ENCODE measurements around the gene NEGR1. TPM values are rescaled to one million over a fixed set of nuclear protein-coding genes. Genes with fewer than 3 reads are reported as not detected.

NEGR1 gene
- total RNA-seq, 1 donor from 2014 or later, result 19.2 TPM

DNA sequence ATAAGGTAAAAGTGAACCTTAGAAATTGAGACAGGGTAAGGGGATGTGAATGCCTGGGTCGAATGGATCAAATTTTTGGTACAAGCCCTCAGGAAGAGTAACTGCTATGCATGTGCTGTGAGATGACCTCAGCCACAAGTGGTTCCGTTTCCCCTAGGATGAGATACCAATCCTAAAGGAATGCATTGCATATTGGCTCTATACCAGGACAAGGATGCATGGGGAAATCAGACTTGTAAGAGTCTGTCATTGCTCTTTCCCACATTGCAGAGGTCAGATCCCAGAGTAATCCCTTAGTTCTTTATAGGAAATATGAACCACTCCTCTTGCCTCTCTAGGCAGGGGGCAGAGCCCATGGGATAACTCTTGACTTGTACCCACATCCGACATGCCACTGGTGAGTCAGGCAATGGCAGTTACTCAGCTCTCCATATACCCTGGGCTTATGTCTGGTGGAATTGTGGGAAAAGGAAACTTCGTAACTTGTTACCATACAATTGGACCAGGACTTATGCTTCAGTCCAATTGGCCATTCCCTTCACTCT is 773.2 kb downstream of the NEGR1 start:
- Histone ChIP-seq H3K27ac (no peak overlapping the region), H3K27me3 (no peaks in the 10 kb centered on the region)
- intact Hi-C loops (cut with DNase I), result no loop called here

DNA sequence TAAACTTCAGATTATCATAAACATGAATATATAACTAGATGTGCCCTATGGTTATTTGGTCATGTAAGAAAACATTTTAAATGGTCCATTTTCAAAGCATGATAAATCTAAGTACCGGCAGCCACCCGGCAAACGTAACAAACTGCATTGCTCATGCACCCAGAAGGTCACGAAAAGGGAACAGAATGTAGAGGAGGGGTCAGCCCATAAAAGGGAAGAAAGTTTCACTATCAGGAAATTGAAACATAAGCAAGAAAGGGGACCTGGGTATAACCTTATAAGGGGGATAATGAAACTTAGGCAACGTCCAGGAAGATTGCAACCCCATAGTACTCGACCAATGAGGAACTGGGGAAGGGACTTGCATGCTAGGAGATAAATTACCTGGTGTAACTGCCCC is 780.3 kb downstream of the NEGR1 start:
- H3K36me3 ChIP-seq, result no peaks in the 10 kb centered on the region
- H3K27ac ChIP-seq, result no peak overlapping the region
- intact Hi-C loops (cut with DNase I), result no loop called here
- no peaks in the 10 kb centered on the region for H3K9me3 ChIP-seq
- H3K4me1 ChIP-seq, result no peaks in the 10 kb centered on the region
- no peaks in the 10 kb centered on the region for H3K27me3 ChIP-seq
- H3K4me3 ChIP-seq, result no peak overlapping the region
- DNase-seq (ENCODE audit: extremely low spot score in 2 of 2), result no peak
- TF ChIP-seq, protein P1, sequence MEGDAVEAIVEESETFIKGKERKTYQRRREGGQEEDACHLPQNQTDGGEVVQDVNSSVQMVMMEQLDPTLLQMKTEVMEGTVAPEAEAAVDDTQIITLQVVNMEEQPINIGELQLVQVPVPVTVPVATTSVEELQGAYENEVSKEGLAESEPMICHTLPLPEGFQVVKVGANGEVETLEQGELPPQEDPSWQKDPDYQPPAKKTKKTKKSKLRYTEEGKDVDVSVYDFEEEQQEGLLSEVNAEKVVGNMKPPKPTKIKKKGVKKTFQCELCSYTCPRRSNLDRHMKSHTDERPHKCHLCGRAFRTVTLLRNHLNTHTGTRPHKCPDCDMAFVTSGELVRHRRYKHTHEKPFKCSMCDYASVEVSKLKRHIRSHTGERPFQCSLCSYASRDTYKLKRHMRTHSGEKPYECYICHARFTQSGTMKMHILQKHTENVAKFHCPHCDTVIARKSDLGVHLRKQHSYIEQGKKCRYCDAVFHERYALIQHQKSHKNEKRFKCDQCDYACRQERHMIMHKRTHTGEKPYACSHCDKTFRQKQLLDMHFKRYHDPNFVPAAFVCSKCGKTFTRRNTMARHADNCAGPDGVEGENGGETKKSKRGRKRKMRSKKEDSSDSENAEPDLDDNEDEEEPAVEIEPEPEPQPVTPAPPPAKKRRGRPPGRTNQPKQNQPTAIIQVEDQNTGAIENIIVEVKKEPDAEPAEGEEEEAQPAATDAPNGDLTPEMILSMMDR (IDR thresholded peaks at IDR 0.05), result no peak
- TF ChIP-seq POLR2AphosphoS5 (IDR thresholded peaks at IDR 0.05; ENCODE audit: insufficient read depth in 1 of 2, low read depth in 1 of 2) (no peak), POLR2A (IDR thresholded peaks at IDR 0.05) (no peak)

More for the DNA sequence above, 773.2 kb downstream of the NEGR1 start:
- Histone ChIP-seq H3K36me3 (no peaks in the 10 kb centered on the region), H3K4me3 (no peak overlapping the region), H3K9me3 (no peaks in the 10 kb centered on the region), H3K4me1 (no peaks in the 10 kb centered on the region)
- TF ChIP-seq, protein P1 (IDR thresholded peaks at IDR 0.05), result no peak
- no peak for TF ChIP-seq POLR2A (IDR thresholded peaks at IDR 0.05)
- no peak for TF ChIP-seq POLR2AphosphoS5 (IDR thresholded peaks at IDR 0.05; ENCODE audit: insufficient read depth in 1 of 2, low read depth in 1 of 2)
- no peak for DNase-seq (ENCODE audit: extremely low spot score in 2 of 2)

DNA sequence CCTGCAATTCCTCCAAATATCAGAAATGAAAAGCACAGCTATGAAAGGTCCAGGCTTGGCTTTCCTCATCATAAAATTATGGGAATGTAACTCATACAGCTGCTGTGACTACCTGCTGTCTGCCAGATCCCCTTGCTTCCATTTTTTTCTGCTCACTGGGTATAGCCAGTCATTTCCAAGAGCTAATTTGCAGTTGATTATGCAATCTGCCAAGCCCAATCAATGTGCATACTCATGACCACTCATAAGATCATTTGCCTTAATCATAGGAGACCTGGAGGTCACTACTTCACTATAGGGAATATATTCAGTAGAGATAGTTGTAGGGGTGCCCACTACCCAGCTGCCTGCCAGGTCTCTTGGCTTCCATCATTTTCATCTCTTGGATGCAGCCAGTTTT is 783.8 kb downstream of the NEGR1 start:
- H3K27me3 ChIP-seq, result no peaks in the 10 kb centered on the region
- DNase-seq (ENCODE audit: extremely low spot score in 2 of 2), result no peak
- no peak overlapping the region for H3K4me3 ChIP-seq
- H3K36me3 ChIP-seq, result no peaks in the 10 kb centered on the region
- no peak overlapping the region for H3K27ac ChIP-seq
- TF ChIP-seq, protein P1 (IDR thresholded peaks at IDR 0.05), result no peak
- no peak for TF ChIP-seq POLR2AphosphoS5 (IDR thresholded peaks at IDR 0.05; ENCODE audit: insufficient read depth in 1 of 2, low read depth in 1 of 2)
- TF ChIP-seq POLR2A (IDR thresholded peaks at IDR 0.05), result no peak
- H3K9me3 ChIP-seq, result no peaks in the 10 kb centered on the region
- H3K4me1 ChIP-seq, result no peaks in the 10 kb centered on the region
- intact Hi-C loops (cut with DNase I), result no loop called here

DNA sequence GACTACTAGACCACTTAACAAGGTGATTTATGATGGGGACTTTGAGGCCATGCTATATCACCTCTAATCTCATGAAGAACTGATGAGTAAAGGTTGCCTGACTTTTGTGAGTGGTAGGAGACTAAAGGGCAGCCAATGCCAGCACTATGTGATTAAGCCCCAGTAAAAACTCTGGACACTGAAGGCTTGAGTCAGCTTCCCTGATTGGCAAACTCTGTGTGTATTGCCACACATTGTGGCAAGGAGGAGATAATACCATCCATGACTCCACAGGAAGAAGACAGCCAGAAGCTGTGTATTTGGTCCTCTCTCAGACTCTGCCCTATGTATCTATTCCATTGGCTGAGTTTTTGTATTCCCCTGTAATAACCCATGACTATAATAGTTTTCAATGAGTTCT is 788.2 kb downstream of the NEGR1 start:
- Histone ChIP-seq H3K36me3 (no peaks in the 10 kb centered on the region), H3K9me3 (no peaks in the 10 kb centered on the region), H3K4me1 (no peaks in the 10 kb centered on the region), H3K27ac (no peak overlapping the region), H3K27me3 (no peaks in the 10 kb centered on the region), H3K4me3 (no peak overlapping the region)
- no peak for DNase-seq (ENCODE audit: extremely low spot score in 2 of 2)
- intact Hi-C loops (cut with DNase I), result no loop called here
- TF ChIP-seq POLR2AphosphoS5 (IDR thresholded peaks at IDR 0.05; ENCODE audit: insufficient read depth in 1 of 2, low read depth in 1 of 2), result no peak
- no peak for TF ChIP-seq POLR2A (IDR thresholded peaks at IDR 0.05)
- TF ChIP-seq, protein P1 (IDR thresholded peaks at IDR 0.05), result no peak

DNA sequence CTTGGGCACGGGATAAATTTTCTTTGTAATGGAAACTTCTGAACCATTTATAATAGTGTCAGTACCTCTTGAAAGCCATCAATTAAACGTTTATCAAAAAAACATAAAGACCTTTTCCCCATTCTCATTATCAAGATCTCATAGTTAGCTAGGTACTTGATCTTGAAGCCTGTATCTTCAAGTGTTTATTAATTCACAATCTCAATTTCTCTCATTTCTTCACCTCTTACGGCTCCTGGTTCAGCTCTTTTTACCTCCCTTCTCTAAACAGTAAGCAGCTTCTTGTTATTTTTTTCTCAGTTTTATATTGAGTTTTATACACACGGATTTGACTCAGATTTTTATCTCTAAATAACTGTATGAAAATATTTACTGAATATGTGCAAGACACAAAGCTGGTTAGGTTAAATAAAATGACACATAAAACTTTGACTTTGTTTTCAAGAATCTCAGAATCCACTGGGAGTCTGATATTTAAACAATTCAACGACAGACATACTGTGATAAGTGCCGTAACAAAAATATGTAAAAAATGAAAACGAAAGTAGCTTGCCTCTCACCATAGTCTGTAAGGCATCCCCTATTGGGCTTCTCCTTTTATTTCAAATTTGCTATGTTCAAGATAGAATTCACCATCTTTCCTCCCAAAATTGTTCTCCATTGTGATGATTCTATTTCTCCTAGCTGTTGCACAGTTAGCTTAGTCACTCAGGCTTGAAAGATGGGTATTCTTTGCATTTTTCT is 789.9 kb downstream of the NEGR1 start:
- TF ChIP-seq POLR2AphosphoS5 (IDR thresholded peaks at IDR 0.05; ENCODE audit: insufficient read depth in 1 of 2, low read depth in 1 of 2) (no peak), POLR2A (IDR thresholded peaks at IDR 0.05) (no peak)
- TF ChIP-seq, protein P1 (IDR thresholded peaks at IDR 0.05), result no peak
- DNase-seq (ENCODE audit: extremely low spot score in 2 of 2), result no peak
- intact Hi-C loops (cut with DNase I), result no loop called here
- Histone ChIP-seq H3K9me3 (no peaks in the 10 kb centered on the region), H3K27ac (no peak overlapping the region), H3K36me3 (no peaks in the 10 kb centered on the region), H3K4me1 (no peaks in the 10 kb centered on the region), H3K27me3 (no peaks in the 10 kb centered on the region), H3K4me3 (no peak overlapping the region)
